B cell (primary cell): Measurements from ENCODE around the gene MICALL1. TPM values are rescaled to one million over a fixed set of nuclear protein-coding genes. Genes with fewer than 3 reads are reported as not detected.

Experiments used
- ATAC-seq: fragments of 200-7000 bp; cut with Tn5 transposase; one replicate; pipeline ENCODE4 v1.10.0; 2021; ENCODE audit warnings: low read depth, mild to moderate bottlenecking, moderate number of reproducible peaks, moderate library complexity
- CTCF ChIA-PET: fragments of 350-600 bp; sonication (Branson Sonifier 250); formaldehyde crosslinking; loops from one replicate; lab custom pipeline; 2021; ENCODE audit warnings: antibody characterized with exemption, inconsistent platforms; lab: Charles Lee
- POLR2A ChIA-PET: fragments of 350-600 bp; sonication (Branson Sonifier 250); formaldehyde crosslinking; loops from one replicate; lab custom pipeline; 2021; ENCODE audit warnings: antibody characterized with exemption; lab: Charles Lee
- DNase-seq: peaks from one replicate; pipeline ENCODE4 v3.0.0; 2013
- H2AFZ ChIP-seq: 2 replicates; pipeline ENCODE4 v1.6.1; 2012; ENCODE audit warnings: mild to moderate bottlenecking, low read depth, low read length; ENCODE audit not compliant: insufficient read depth, poor library complexity, severe bottlenecking
- H3K27ac ChIP-seq, 2 donors: 1 replicate in 1 of 2; 2 replicates in 1 of 2; pipeline ENCODE4 v1.5.1; 2012 to 2013; ENCODE audit warnings: low read length in 2 of 2, mild to moderate bottlenecking in 2 of 2, moderate library complexity in 1 of 2
- H3K27me3 ChIP-seq, 4 experiments: fragments of 200-600 bp in 1 of 4; sonication (generic) in 1 of 4; replicated peaks in 1 of 4; 1 replicate in 2 of 4; 2 replicates in 2 of 4; pipeline versions ENCODE4 v1.6.1 to v1.7.0; 2013 to 2016; ENCODE audit warnings: low read length in 3 of 4, mild to moderate bottlenecking in 2 of 4, mixed read lengths in 1 of 4, moderate library complexity in 1 of 4; ENCODE audit not compliant: insufficient read depth in 4 of 4, control insufficient read depth in 3 of 4; ENCODE audit errors: control extremely low read depth in 1 of 4
- H3K36me3 ChIP-seq, 2 experiments: replicated peaks in 1 of 2; 1 replicate in 1 of 2; 2 replicates in 1 of 2; pipeline versions ENCODE4 v1.6.1 to v1.7.1; 2013; ENCODE audit warnings: low read length in 1 of 2; ENCODE audit not compliant: insufficient read depth in 2 of 2, control insufficient read depth in 1 of 2; ENCODE audit errors: control extremely low read depth in 1 of 2, extremely low read depth in 1 of 2
- H3K4me1 ChIP-seq, 2 donors: fragments of 200-600 bp in 1 of 2; sonication (generic) in 1 of 2; 1 replicate in 1 of 2; 2 replicates in 1 of 2; pipeline versions ENCODE4 v1.5.1 to v1.6.1; 2013 to 2017; ENCODE audit warnings: low read length in 2 of 2; ENCODE audit not compliant: control insufficient read depth in 2 of 2, insufficient read depth in 2 of 2
- H3K4me2 ChIP-seq: replicated peaks from 2 replicates; pipeline ENCODE3; 2012; ENCODE audit warnings: mild to moderate bottlenecking, low read depth, low read length; ENCODE audit not compliant: poor library complexity, severe bottlenecking
- H3K4me3 ChIP-seq, 5 experiments: fragments of 200-600 bp in 1 of 5; sonication (generic) in 1 of 5; 1 replicate in 3 of 5; 2 replicates in 2 of 5; pipeline versions ENCODE4 v1.5.1 to v1.7.0; 2011 to 2016; ENCODE audit warnings: low read length in 4 of 5, mild to moderate bottlenecking in 4 of 5, low read depth in 2 of 5, control low read depth in 1 of 5, moderate library complexity in 1 of 5; ENCODE audit not compliant: insufficient read depth in 1 of 5; ENCODE audit errors: control extremely low read depth in 1 of 5, extremely low read depth in 1 of 5
- H3K79me2 ChIP-seq: fragments of 200-600 bp; sonication (generic); one replicate; pipeline ENCODE4 v1.6.0; 2016; ENCODE audit warnings: low read length; ENCODE audit not compliant: control insufficient read depth, insufficient read depth
- H3K9ac ChIP-seq: fragments of 200-600 bp; sonication (generic); 2 replicates; pipeline ENCODE4 v1.6.1; 2017; ENCODE audit warnings: mild to moderate bottlenecking, low read length, moderate library complexity
- H3K9me3 ChIP-seq, 3 donors: one replicate each; pipeline versions ENCODE4 v1.6.1 to v1.7.1; 2013; ENCODE audit warnings: low read length in 2 of 3; ENCODE audit not compliant: control insufficient read depth in 2 of 3, insufficient read depth in 1 of 3; ENCODE audit errors: control extremely low read depth in 1 of 3
- H4K20me1 ChIP-seq: 2 replicates; pipeline ENCODE4 v1.6.0; 2012; ENCODE audit warnings: mild to moderate bottlenecking, low read length; ENCODE audit not compliant: insufficient read depth, control insufficient read depth, poor library complexity, severe bottlenecking
- H3K27ac Mint-ChIP-seq: one replicate; pipeline ENCODE4 v1.8.0; 2021; ENCODE audit warnings: mixed read lengths
- H3K27me3 Mint-ChIP-seq: one replicate; pipeline ENCODE4 v1.8.0; 2021; ENCODE audit warnings: mixed read lengths
- H3K4me1 Mint-ChIP-seq: one replicate; pipeline ENCODE4 v1.8.0; 2021; ENCODE audit warnings: mixed read lengths
- H3K4me3 Mint-ChIP-seq: one replicate; pipeline ENCODE4 v1.8.0; 2021; ENCODE audit warnings: mixed read lengths
- H3K9me3 Mint-ChIP-seq: one replicate; pipeline ENCODE4 v1.8.0; 2022; ENCODE audit warnings: mixed read lengths; ENCODE audit not compliant: insufficient read depth
- EZH2 ChIP-seq: IDR thresholded peaks from 2 replicates; pipeline ENCODE4 v1.6.1; 2012; ENCODE audit warnings: borderline replicate concordance, low read depth, mild to moderate bottlenecking, moderate library complexity, low read length; ENCODE audit not compliant: insufficient read depth, poor library complexity, severe bottlenecking
- whole genome bisulfite sequencing: methylation state at CpG from one replicate; pipeline ENCODE4 v1.1.5; 2013; ENCODE audit warnings: missing lambda C conversion rate; ENCODE audit not compliant: insufficient coverage; 5-methylcytosine and 5-hydroxymethylcytosine counted together
- intact Hi-C: fragments of 100-400 bp; cut with micrococcal nuclease; formaldehyde crosslinking; loops from one replicate; pipeline ENCODE4 v1.10.0; 2022
- polyA plus RNA-seq: library from polyadenylated mRNA; depleted of rRNA; stranded (reverse); fragments of >200 nt; gene quantifications from 2 replicates; pipeline ENCODE4 v1.2.3, GENCODE V29; 2012
- total RNA-seq, 2 donors: library from RNA; stranded (reverse); fragments of 120-200 nt in 1 of 2; gene quantifications; 1 replicate in 1 of 2; 2 replicates in 1 of 2; pipeline versions ENCODE4 v1.2.3 to v1.2.4, GENCODE V29; 2013 to 2022
- TF ChIP-seq, protein P1 (sequence below): fragments of 200-600 bp; IDR thresholded peaks from one replicate; pipeline ENCODE4 v1.8.0; 2022; ENCODE audit warnings: antibody characterized with exemption, mild to moderate bottlenecking

The MICALL1 gene
- total and polyA plus RNA-seq, 2 donors (not counting 1 experiment from before 2014, with no cell fraction given) = 21.0 to 34.9 TPM

DNA sequence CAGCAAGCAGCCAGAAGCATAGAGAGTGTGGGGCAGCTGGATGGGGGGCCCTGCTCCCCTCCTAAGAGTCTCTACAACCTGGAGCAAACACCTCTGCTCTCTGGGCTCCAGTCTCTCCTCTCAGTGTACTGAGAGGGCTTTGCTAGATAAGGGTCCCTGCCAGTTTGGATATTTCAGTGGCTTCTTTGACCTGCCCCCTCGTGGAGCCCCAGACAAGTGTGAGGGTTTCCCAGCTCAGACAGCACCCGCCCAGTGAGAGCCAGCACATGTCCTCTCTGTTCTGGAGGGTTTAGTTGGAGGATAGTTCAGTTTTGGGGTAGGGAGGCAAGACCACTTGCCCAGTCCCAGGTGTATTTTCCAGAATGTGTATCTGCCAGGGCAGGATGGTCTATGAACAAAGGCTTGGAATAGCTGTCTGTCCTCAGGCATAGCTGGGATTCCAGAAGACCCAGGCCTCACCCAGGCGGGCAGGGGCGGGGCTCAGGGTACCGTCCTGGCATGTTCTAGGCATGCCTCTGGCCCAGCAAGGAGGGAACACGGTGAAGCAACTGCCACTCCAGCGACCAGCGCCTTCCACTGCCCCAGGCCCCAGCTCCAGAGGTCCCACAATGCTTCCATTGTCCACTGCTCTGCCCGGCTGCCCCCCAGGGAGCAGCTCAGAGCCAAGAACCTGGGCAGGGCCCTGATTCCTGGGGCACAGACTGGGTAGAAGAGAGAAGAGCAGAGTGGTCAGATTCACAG is 7.5 kb upstream of the MICALL1 start:
- H3K4me2 ChIP-seq = no peak overlapping the region
- no peaks in the 10 kb centered on the region for H3K27me3 ChIP-seq
- no peak overlapping the region for H2AFZ ChIP-seq
- H3K36me3 ChIP-seq = no peaks in the 10 kb centered on the region
- peaks cover 11 to 19% of the 10 kb centered on the region in 2 donors for H3K4me1 ChIP-seq
- no peak overlapping the region for H3K9ac ChIP-seq
- intact Hi-C loops = loop anchor here (5.0 kb wide), 1 partner anchor 34 kb away; no protein-coding TSS in a partner anchor
- POLR2A ChIA-PET = no interaction called here
- no peaks in the 10 kb centered on the region for H3K9me3 Mint-ChIP-seq
- H3K4me3 ChIP-seq = no peak overlapping the region
- no peak overlapping the region for H3K4me3 Mint-ChIP-seq
- no peaks in the 10 kb centered on the region for H3K9me3 ChIP-seq
- 90% methylated on average over 8 of the region's 9 CpGs for WGBS
- H4K20me1 ChIP-seq = no peaks in the 10 kb centered on the region
- ATAC-seq = no peak
- peaks cover 10% of the 10 kb centered on the region for H3K4me1 Mint-ChIP-seq
- no peaks in the 10 kb centered on the region for H3K27me3 Mint-ChIP-seq
- no peak overlapping the region for H3K27ac ChIP-seq
- no peaks in the 10 kb centered on the region for H3K79me2 ChIP-seq
- no peak for TF ChIP-seq EZH2
- TF ChIP-seq, protein P1, sequence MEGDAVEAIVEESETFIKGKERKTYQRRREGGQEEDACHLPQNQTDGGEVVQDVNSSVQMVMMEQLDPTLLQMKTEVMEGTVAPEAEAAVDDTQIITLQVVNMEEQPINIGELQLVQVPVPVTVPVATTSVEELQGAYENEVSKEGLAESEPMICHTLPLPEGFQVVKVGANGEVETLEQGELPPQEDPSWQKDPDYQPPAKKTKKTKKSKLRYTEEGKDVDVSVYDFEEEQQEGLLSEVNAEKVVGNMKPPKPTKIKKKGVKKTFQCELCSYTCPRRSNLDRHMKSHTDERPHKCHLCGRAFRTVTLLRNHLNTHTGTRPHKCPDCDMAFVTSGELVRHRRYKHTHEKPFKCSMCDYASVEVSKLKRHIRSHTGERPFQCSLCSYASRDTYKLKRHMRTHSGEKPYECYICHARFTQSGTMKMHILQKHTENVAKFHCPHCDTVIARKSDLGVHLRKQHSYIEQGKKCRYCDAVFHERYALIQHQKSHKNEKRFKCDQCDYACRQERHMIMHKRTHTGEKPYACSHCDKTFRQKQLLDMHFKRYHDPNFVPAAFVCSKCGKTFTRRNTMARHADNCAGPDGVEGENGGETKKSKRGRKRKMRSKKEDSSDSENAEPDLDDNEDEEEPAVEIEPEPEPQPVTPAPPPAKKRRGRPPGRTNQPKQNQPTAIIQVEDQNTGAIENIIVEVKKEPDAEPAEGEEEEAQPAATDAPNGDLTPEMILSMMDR = no peak
- H3K27ac Mint-ChIP-seq = no peak overlapping the region
- DNase-seq = no peak
- CTCF ChIA-PET = interaction anchor here (1.6 kb wide), 1 partner anchor 36 kb away, joined by 3 read pairs; no protein-coding TSS in a partner anchor
